Osteocyte (in vitro differentiated cells): ENCODE measurements around the gene RNF7. TPM values are rescaled to one million over a fixed set of nuclear protein-coding genes. Genes with fewer than 3 reads are reported as not detected.

ENCODE experiments used
- DNase-seq: peaks from one replicate; pipeline ENCODE4 v3.0.0; 2021; ENCODE audit warnings: mixed read lengths; ENCODE audit not compliant: unreplicated experiment; ENCODE audit errors: extremely low spot score
- H3K27ac Mint-ChIP-seq: one replicate; pipeline ENCODE4 v1.8.0; 2021; ENCODE audit warnings: mild to moderate bottlenecking, mixed read lengths; ENCODE audit not compliant: unreplicated experiment
- H3K27me3 Mint-ChIP-seq: one replicate; pipeline ENCODE4 v1.8.0; 2021; ENCODE audit warnings: mixed read lengths; ENCODE audit not compliant: unreplicated experiment
- H3K36me3 Mint-ChIP-seq: one replicate; pipeline ENCODE4 v1.8.0; 2021; ENCODE audit warnings: mixed read lengths; ENCODE audit not compliant: unreplicated experiment
- H3K4me1 Mint-ChIP-seq: one replicate; pipeline ENCODE4 v1.8.0; 2021; ENCODE audit warnings: mixed read lengths; ENCODE audit not compliant: unreplicated experiment
- H3K4me3 Mint-ChIP-seq: one replicate; pipeline ENCODE4 v1.8.0; 2021; ENCODE audit warnings: mild to moderate bottlenecking, moderate library complexity, mixed read lengths; ENCODE audit not compliant: unreplicated experiment
- H3K9me3 Mint-ChIP-seq: one replicate; pipeline ENCODE4 v1.8.0; 2021; ENCODE audit warnings: mixed read lengths; ENCODE audit not compliant: unreplicated experiment
- CTCF ChIP-seq: fragments of 200-600 bp; sonication (generic); IDR thresholded peaks from 2 replicates; pipeline ENCODE4 v1.5.0; 2021; ENCODE audit warnings: antibody characterized with exemption, mild to moderate bottlenecking, moderate library complexity
- total RNA-seq: library from RNA; stranded (reverse); gene quantifications from 2 replicates; pipeline ENCODE4 v1.2.1, GENCODE V29; 2021

The RNF7 gene
- total RNA-seq, 1 donor from 2014 or later: 87.4 TPM

DNA sequence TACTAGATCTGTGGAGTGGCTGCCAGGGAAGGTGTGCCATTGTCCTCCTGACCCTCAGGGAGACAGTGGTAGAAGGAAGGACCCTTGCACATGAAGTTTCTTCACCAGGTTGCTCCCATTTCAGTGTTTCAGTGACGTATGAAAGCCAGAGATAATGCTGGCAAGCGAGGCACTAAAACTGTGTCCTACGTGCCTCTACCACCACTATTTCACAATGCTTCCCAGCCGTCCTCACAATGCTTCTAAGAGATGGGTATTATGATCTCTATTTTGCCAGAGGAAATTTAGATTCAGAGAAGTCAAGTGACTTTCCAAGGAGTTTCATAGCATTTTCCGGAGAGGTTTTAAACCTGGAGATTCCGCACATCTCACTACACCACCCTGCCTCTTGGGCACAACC lies 28.0 kb upstream of the RNF7 start:
- Mint-ChIP-seq H3K27ac (no peak overlapping the region), H3K9me3 (no peaks in the 10 kb centered on the region), H3K36me3 (no peaks in the 10 kb centered on the region), H3K4me3 (no peak overlapping the region), H3K27me3 (no peaks in the 10 kb centered on the region), H3K4me1 (peaks cover 13% of the 10 kb centered on the region)
- peak; percentile 23 for DNase-seq
- TF ChIP-seq CTCF: no peak

- no peaks in the 10 kb centered on the region for H3K27me3 Mint-ChIP-seq
- H3K9me3 Mint-ChIP-seq: peaks cover 8% of the 10 kb centered on the region
- H3K36me3 Mint-ChIP-seq: no peaks in the 10 kb centered on the region
- no peak overlapping the region for H3K27ac Mint-ChIP-seq
- TF ChIP-seq CTCF: no peak
- DNase-seq: peak; percentile 19
- peaks cover 13% of the 10 kb centered on the region for H3K4me1 Mint-ChIP-seq
- no peak overlapping the region for H3K4me3 Mint-ChIP-seq
These were observed 27.0 kb upstream of the RNF7 start for GRCh38 chr3:141710888-141711616.

- no peak overlapping the region for H3K4me3 Mint-ChIP-seq
These were observed 23.4 kb upstream of the RNF7 start for GRCh38 chr3:141714671-141715070.

GRCh38 chr3:141722081-141722480 lies 16.0 kb upstream of the RNF7 start:
- H3K36me3 Mint-ChIP-seq: no peaks in the 10 kb centered on the region
- H3K4me1 Mint-ChIP-seq: no peaks in the 10 kb centered on the region
- H3K4me3 Mint-ChIP-seq: no peak overlapping the region
- peaks cover 7% of the 10 kb centered on the region for H3K27me3 Mint-ChIP-seq
- no peak for DNase-seq
- H3K9me3 Mint-ChIP-seq: peaks cover 2% of the 10 kb centered on the region
- no peak overlapping the region for H3K27ac Mint-ChIP-seq
- no peak for TF ChIP-seq CTCF

More at GRCh38 chr3:141714671-141715070, 23.4 kb upstream of the RNF7 start:
- no peak for TF ChIP-seq CTCF
- Mint-ChIP-seq H3K4me1 (no peaks in the 10 kb centered on the region), H3K36me3 (peaks cover 5% of the 10 kb centered on the region), H3K27me3 (peaks cover 4% of the 10 kb centered on the region), H3K27ac (no peak overlapping the region), H3K9me3 (peaks cover 20% of the 10 kb centered on the region)
- no peak for DNase-seq

GRCh38 chr3:141722648-141723047 lies 15.4 kb upstream of the RNF7 start:
- no peak for TF ChIP-seq CTCF
- H3K9me3 Mint-ChIP-seq: no peaks in the 10 kb centered on the region
- no peak overlapping the region for H3K27ac Mint-ChIP-seq
- H3K36me3 Mint-ChIP-seq: no peaks in the 10 kb centered on the region
- H3K4me3 Mint-ChIP-seq: no peak overlapping the region
- no peak for DNase-seq
- H3K27me3 Mint-ChIP-seq: peaks cover 3% of the 10 kb centered on the region
- no peaks in the 10 kb centered on the region for H3K4me1 Mint-ChIP-seq
